K562 (cell line): Measurements from ENCODE around the gene PBX2. TPM values are rescaled to one million over a fixed set of nuclear protein-coding genes. Genes with fewer than 3 reads are reported as not detected.

Source experiments
- GATAD2A ChIP-seq: fragments of 450-650 bp; IDR thresholded peaks from 2 replicates; pipeline ENCODE4 v1.6.1; 2017
- HDAC1 ChIP-seq, 2 experiments: fragments of 450-650 bp; IDR thresholded peaks; 2 replicates each; pipeline ENCODE4 v1.6.1; 2016 to 2017; ENCODE audit warnings: inconsistent platforms in 1 of 2, mild to moderate bottlenecking in 1 of 2, moderate library complexity in 1 of 2
- HMG20B ChIP-seq: fragments of 250-450 bp; sonication (Bioruptor Pico); IDR thresholded peaks from 2 replicates; pipeline ENCODE4 v1.5.0; 2021; ENCODE audit warnings: mild to moderate bottlenecking
- KLF16 ChIP-seq: IDR thresholded peaks from 2 replicates; pipeline ENCODE4 v1.6.1; 2016; ENCODE audit warnings: antibody characterized with exemption
- MAZ ChIP-seq, 2 experiments: fragments of 450-650 bp in 1 of 2; sonication (generic) in 1 of 2; formaldehyde crosslinking; IDR thresholded peaks in 1 of 2; conservative IDR thresholded peaks in 1 of 2; 2 replicates each; pipeline versions ENCODE4 v1.4.0 to v1.5.0; 2020; ENCODE audit warnings: mild to moderate bottlenecking in 1 of 2, missing genetic modification reagents in 1 of 2
- MECOM ChIP-seq: fragments of 250-450 bp; sonication (Bioruptor Pico); IDR thresholded peaks from 2 replicates; pipeline ENCODE4 v1.8.0; 2022; ENCODE audit warnings: inconsistent platforms
- NR2F6 ChIP-seq: fragments of 450-650 bp; formaldehyde crosslinking; IDR thresholded peaks from 2 replicates; pipeline ENCODE4 v1.4.0; 2020; ENCODE audit warnings: mild to moderate bottlenecking
- POLR2G ChIP-seq: fragments of 200-400 bp; formaldehyde crosslinking; IDR thresholded peaks from 2 replicates; pipeline ENCODE4 v1.6.1; 2017; ENCODE audit warnings: low read depth, mild to moderate bottlenecking, antibody characterized with exemption, low read length, moderate library complexity
- VEZF1 ChIP-seq: fragments of 200-800 bp; sonication (Bioruptor generic); IDR thresholded peaks from 2 replicates; pipeline ENCODE4 v1.6.1; 2017; ENCODE audit warnings: missing genetic modification characterization, missing compliant biosample characterization
- ZNF407 ChIP-seq: fragments of 450-650 bp; IDR thresholded peaks from 2 replicates; pipeline ENCODE4 v1.6.1; 2016; ENCODE audit warnings: low read depth
- ZNF609 ChIP-seq: sonication (generic); formaldehyde crosslinking; IDR thresholded peaks from 2 replicates; pipeline ENCODE4 v1.8.1; 2023; ENCODE audit warnings: missing genetic modification reagents, mild to moderate bottlenecking, borderline replicate concordance
- ZNF696 ChIP-seq: fragments of 250-450 bp; sonication (Bioruptor Pico); conservative IDR thresholded peaks from 2 replicates; pipeline ENCODE4 v1.4.0; 2020; ENCODE audit warnings: mild to moderate bottlenecking, moderate library complexity
- ZNF830 ChIP-seq: fragments of 250-450 bp; sonication (Bioruptor Pico); IDR thresholded peaks from 2 replicates; pipeline ENCODE4 v1.5.0; 2021; ENCODE audit warnings: mild to moderate bottlenecking
- polyA plus RNA-seq, 8 experiments: library from polyadenylated mRNA; depleted of rRNA in 4 of 8; stranded (reverse) in 5 of 8; unstranded in 3 of 8; fragments of >200 nt; fragmentation: Nextera tagmentation in 2 of 8; fragmentation: Illumina TruSeq in 1 of 8; extraction: Ambion mirVana in 2 of 8; extraction: Trizol in 1 of 8; gene quantifications; 2 replicates each; pipeline versions ENCODE4 v1.2.1 to v1.2.3, GENCODE V29; 2011 to 2014; ENCODE audit warnings: inconsistent platforms in 1 of 8, missing spikeins in 1 of 8
- total RNA-seq, 7 experiments: library from RNA; depleted of rRNA in 6 of 7; stranded (reverse); fragments of >200 nt in 6 of 7; fragmentation: Illumina TruSeq in 2 of 7; extraction: Trizol in 2 of 7; gene quantifications; 2 replicates each; pipeline versions ENCODE4 v1.2.1 to v1.2.3, GENCODE V29; 2011 to 2021; ENCODE audit warnings: low replicate concordance in 1 of 7

The PBX2 gene
- total and polyA plus RNA-seq, 9 of the 15 experiments (the other 6 are each of a cell fraction or from before 2014, with no cell fraction given) = 1.9 to 134 (median 62.5) TPM

GRCh38 chr6:32168807-32169591 lies 21.0 kb downstream of the PBX2 start (continued):
- TF ChIP-seq VEZF1 (CRISPR knock-in tag) (peak; percentile 88), GATAD2A (0 out of 2 replicates have a peak, but pooled peaks have one; percentile 60), MAZ (CRISPR knock-in tag; conservative IDR thresholded peaks at IDR 0.05 in 1 of 2, IDR thresholded peaks at IDR 0.05 in 1 of 2) (peak in 1 of 2 experiments; percentile 80; a peak in 2 of 4 replicates), POLR2G (peak; percentile 69), HDAC1 (IDR thresholded peaks at IDR 0.05) (peak in 1 of 2 experiments; percentile 44; a peak in 1 of 4 replicates), HMG20B (no peak), ZNF696 (CRISPR knock-in tag) (no peak), KLF16 (peak; percentile 12; the same call in 1 of the 2 replicates), ZNF407 (no peak), NR2F6 (CRISPR knock-in tag) (no peak), ZNF830 (CRISPR knock-in tag) (no peak), MECOM (CRISPR knock-in tag) (peak; percentile 58; the same call in 1 of the 2 replicates), ZNF609 (CRISPR knock-in tag) (no peak)
